ENCODE measurements around the gene ABTB2.

ABTB2 gene

DNA sequence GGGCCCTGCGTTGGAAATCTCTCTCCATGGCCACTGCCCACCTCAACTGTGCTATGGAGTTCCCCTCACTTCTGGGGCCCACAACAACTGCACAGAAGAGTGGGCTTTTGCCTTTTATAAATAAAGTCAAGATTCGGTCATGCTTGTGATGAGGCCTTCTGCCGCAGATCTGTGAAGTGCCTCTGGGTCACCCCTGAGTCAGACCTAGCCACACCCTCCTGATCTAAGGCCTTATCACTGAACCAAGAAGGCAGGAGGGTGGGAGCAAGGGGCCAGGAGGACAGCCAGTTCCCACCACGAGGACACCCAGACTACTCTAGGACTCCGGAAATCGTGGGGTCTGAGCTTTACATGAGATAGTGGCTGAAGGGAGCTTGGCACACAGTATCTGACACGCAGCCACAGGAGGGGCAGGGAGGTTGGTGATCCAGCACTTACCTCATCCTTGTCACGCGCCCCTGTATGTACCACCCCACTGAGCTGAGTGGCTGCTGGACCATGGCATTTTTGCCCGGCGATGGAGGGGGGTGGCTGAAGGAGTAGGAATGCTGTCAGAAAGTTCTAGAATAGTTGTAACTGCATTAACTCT is 115.7 kb downstream of the ABTB2 start:
- Histone ChIP-seq H3K9ac (ENCODE audit: low read length) (no peak overlapping the region), H3K9me3 (ENCODE audit: control insufficient read depth, low read length) (no peaks in the 10 kb centered on the region), H3K36me3 (ENCODE audit: control insufficient read depth, insufficient read depth, low read length, severe bottlenecking) (no peaks in the 10 kb centered on the region), H3K4me1 (ENCODE audit: control insufficient read depth, insufficient read depth, low read length) (peaks cover 20% of the 10 kb centered on the region), H3K4me3 (ENCODE audit: low read length) (no peak overlapping the region), H3K27me3 (replicated peaks; ENCODE audit: control insufficient read depth, insufficient read depth, low read length) (no peaks in the 10 kb centered on the region)
- no peak for DNase-seq (ENCODE audit: low read depth)

DNA sequence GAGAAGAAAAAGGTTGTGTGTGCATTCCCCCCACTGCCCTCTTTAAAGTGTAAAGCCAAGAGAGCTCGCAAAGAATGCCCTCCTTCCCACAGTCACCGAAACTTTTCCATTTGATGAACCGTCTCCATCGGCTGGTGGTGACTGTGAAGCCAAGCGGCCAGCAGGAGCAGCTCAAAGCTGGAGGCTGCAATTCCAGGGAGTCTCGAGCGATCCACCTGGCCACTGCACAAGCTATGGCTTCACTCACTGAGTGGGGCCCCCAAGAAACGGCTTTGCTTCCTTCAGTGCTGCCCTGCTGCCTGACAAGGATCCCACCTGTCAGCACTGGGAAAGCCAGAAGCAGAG is 117.7 kb downstream of the ABTB2 start:
- no peak overlapping the region for H3K4me3 ChIP-seq (ENCODE audit: low read length)
- DNase-seq (ENCODE audit: low read depth), result no peak
- no peaks in the 10 kb centered on the region for H3K27me3 ChIP-seq (replicated peaks; ENCODE audit: control insufficient read depth, insufficient read depth, low read length)
- peaks cover 20% of the 10 kb centered on the region for H3K4me1 ChIP-seq (ENCODE audit: control insufficient read depth, insufficient read depth, low read length)
- H3K9ac ChIP-seq (ENCODE audit: low read length), result no peak overlapping the region
- H3K36me3 ChIP-seq (ENCODE audit: control insufficient read depth, insufficient read depth, low read length, severe bottlenecking), result no peaks in the 10 kb centered on the region
- H3K9me3 ChIP-seq (ENCODE audit: control insufficient read depth, low read length), result no peaks in the 10 kb centered on the region

DNA sequence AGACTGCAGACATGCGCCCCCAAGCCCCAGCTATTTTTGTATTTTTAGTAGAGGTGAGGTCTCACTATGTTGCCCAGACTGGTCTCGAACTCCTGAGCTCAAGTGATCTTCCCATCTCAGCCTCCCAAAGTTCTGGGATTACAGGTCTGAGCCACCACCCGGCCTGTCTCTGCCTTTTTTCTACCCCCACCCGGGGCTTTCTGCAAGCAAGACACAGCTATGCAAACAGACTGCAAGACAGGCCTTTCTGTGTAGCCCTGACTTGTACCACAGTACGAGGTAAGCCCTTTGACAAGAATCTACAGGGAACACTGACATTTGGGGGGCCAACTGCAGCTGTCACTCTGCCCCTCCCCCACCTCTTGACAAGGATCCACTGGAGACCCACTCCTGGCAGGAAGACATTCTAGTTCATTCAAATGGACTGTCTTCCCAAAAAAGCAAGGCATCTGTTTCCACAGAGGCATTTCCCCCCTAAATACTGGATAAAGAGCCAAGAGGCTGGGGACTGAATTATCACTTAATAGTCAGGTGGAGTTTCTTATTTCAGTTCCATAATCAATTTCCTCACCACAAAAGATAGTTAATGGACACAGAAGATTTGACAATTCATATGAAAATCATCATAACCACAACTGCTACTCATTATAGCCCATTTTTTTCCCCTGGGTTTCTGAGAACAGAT is 118.2 kb downstream of the ABTB2 start:
- no peak for DNase-seq (ENCODE audit: low read depth)
- H3K4me1 ChIP-seq (ENCODE audit: control insufficient read depth, insufficient read depth, low read length), result peaks cover 20% of the 10 kb centered on the region
- no peak overlapping the region for H3K4me3 ChIP-seq (ENCODE audit: low read length)
- H3K9me3 ChIP-seq (ENCODE audit: control insufficient read depth, low read length), result no peaks in the 10 kb centered on the region
- no peak overlapping the region for H3K9ac ChIP-seq (ENCODE audit: low read length)
- H3K27me3 ChIP-seq (replicated peaks; ENCODE audit: control insufficient read depth, insufficient read depth, low read length), result no peaks in the 10 kb centered on the region
- no peaks in the 10 kb centered on the region for H3K36me3 ChIP-seq (ENCODE audit: control insufficient read depth, insufficient read depth, low read length, severe bottlenecking)

DNA sequence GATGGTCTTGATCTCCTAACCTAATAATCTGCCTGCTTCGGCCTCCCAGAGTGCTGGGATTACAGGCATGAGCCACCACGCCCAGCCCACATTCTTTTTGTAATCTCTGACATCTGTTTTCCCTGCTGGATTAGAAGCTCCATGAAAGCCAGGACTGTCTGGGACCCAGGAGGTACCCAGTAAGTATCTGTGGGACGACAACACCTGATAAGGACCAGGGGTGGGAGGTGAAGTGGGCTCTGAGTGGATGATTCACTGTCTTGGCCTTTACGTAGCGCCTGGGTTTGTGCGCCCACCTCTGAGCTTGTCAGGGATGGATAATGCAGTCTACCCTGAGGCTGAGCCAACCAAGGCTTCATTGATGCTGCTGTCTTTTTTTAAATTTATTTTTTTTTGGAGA is 118.8 kb downstream of the ABTB2 start:
- DNase-seq (ENCODE audit: low read depth), result no peak
- H3K36me3 ChIP-seq (ENCODE audit: control insufficient read depth, insufficient read depth, low read length, severe bottlenecking), result no peaks in the 10 kb centered on the region
- H3K9me3 ChIP-seq (ENCODE audit: control insufficient read depth, low read length), result no peaks in the 10 kb centered on the region
- H3K27me3 ChIP-seq (replicated peaks; ENCODE audit: control insufficient read depth, insufficient read depth, low read length), result no peaks in the 10 kb centered on the region
- peaks cover 18% of the 10 kb centered on the region for H3K4me1 ChIP-seq (ENCODE audit: control insufficient read depth, insufficient read depth, low read length)
- H3K9ac ChIP-seq (ENCODE audit: low read length), result no peak overlapping the region
- H3K4me3 ChIP-seq (ENCODE audit: low read length), result no peak overlapping the region

DNA sequence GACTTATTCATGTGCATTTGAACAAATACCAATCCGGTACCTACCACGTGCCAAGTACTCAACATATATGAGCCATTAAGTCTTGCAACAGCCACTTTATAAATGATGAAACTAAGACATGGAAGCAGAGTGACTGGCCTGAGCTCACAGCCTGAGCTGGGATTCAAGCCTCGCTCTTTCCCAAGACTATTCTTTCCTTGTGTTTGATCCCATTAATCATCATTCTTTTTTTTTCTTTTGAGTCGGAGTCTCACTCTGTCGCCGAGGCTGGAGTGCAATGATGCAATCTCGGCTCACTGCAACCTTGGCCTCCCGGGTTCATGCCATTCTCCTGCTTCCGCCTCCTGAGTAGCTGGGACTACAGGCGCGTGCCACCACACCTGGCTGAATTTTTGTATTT is 119.3 kb downstream of the ABTB2 start:
- no peaks in the 10 kb centered on the region for H3K36me3 ChIP-seq (ENCODE audit: control insufficient read depth, insufficient read depth, low read length, severe bottlenecking)
- H3K4me1 ChIP-seq (ENCODE audit: control insufficient read depth, insufficient read depth, low read length), result peaks cover 14% of the 10 kb centered on the region
- no peaks in the 10 kb centered on the region for H3K27me3 ChIP-seq (replicated peaks; ENCODE audit: control insufficient read depth, insufficient read depth, low read length)
- no peak overlapping the region for H3K9ac ChIP-seq (ENCODE audit: low read length)
- no peaks in the 10 kb centered on the region for H3K9me3 ChIP-seq (ENCODE audit: control insufficient read depth, low read length)
- H3K4me3 ChIP-seq (ENCODE audit: low read length), result no peak overlapping the region
- no peak for DNase-seq (ENCODE audit: low read depth)

DNA sequence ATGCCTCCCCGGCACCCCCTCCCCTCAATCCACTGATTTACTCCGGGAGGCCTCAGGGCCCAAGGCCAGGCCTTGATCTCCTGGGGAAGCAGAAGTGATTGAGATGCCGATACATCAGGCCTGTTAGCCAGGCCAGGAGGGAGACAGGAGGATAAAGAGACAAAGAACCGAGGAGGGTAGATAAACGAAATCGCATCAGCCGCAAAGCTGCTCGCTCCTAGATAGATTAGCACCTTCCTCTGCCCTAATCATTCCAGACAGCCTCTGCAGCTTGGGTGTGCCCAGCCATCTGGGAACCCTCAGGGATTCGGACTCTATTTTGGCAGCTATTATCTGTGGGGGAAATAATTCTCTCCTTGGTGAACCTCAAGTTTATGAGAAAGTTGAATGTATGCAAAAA is 121.2 kb downstream of the ABTB2 start:
- H3K4me1 ChIP-seq (ENCODE audit: control insufficient read depth, insufficient read depth, low read length), result peaks cover 4% of the 10 kb centered on the region
- no peaks in the 10 kb centered on the region for H3K36me3 ChIP-seq (ENCODE audit: control insufficient read depth, insufficient read depth, low read length, severe bottlenecking)
- no peaks in the 10 kb centered on the region for H3K27me3 ChIP-seq (replicated peaks; ENCODE audit: control insufficient read depth, insufficient read depth, low read length)
- no peak overlapping the region for H3K9ac ChIP-seq (ENCODE audit: low read length)
- no peak for DNase-seq (ENCODE audit: low read depth)
- no peak overlapping the region for H3K4me3 ChIP-seq (ENCODE audit: low read length)
- no peaks in the 10 kb centered on the region for H3K9me3 ChIP-seq (ENCODE audit: control insufficient read depth, low read length)

DNA sequence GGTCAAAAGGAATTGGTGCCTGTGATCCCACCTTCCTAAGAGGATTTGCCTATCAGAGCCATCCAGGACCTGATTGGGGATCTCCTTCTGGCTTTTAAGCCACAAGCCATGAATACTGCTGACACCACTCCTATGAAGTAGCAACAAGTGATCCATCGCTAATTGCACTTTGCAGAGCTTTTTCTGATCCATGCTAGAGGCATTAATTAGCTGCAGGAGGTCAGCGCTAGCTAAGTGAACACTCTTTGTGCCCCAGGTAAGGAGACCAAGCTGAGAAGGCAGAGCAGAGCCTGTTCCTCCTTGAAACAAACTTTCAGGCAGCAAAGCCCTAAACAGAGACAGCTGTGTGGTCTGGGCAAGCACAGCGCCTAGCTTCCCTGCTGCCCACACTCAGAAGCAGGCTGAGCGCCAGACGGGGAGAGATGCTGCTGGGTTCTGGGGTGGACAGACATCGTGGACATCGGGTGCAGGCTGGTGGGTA is 122.2 kb downstream of the ABTB2 start:
- Histone ChIP-seq H3K4me1 (ENCODE audit: control insufficient read depth, insufficient read depth, low read length) (peaks cover 4% of the 10 kb centered on the region), H3K9ac (ENCODE audit: low read length) (no peak overlapping the region), H3K9me3 (ENCODE audit: control insufficient read depth, low read length) (no peaks in the 10 kb centered on the region), H3K27me3 (replicated peaks; ENCODE audit: control insufficient read depth, insufficient read depth, low read length) (no peaks in the 10 kb centered on the region), H3K36me3 (ENCODE audit: control insufficient read depth, insufficient read depth, low read length, severe bottlenecking) (no peaks in the 10 kb centered on the region), H3K4me3 (ENCODE audit: low read length) (no peak overlapping the region)
- no peak for DNase-seq (ENCODE audit: low read depth)

DNA sequence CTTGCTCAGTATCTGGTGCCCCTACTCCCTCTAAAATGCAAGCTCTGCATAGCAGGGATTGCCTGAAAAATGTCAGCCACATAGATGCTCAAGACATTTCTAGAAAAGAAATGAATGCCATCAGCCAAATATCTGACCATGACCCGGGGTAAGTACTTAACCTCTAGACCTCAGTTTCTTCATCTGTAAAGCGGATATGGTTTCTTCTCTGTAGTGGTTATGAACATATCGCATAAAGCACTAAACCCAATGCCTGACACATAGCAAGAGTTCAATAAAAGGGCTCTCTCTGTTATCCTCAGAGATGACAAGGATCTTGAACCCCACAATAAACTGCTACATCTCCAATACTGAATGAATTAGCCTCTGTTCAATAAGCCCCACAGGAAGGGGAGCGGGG is 122.6 kb downstream of the ABTB2 start:
- H3K4me1 ChIP-seq (ENCODE audit: control insufficient read depth, insufficient read depth, low read length), result peaks cover 4% of the 10 kb centered on the region
- H3K4me3 ChIP-seq (ENCODE audit: low read length), result no peak overlapping the region
- no peaks in the 10 kb centered on the region for H3K36me3 ChIP-seq (ENCODE audit: control insufficient read depth, insufficient read depth, low read length, severe bottlenecking)
- DNase-seq (ENCODE audit: low read depth), result no peak
- H3K9me3 ChIP-seq (ENCODE audit: control insufficient read depth, low read length), result no peaks in the 10 kb centered on the region
- H3K9ac ChIP-seq (ENCODE audit: low read length), result no peak overlapping the region
- H3K27me3 ChIP-seq (replicated peaks; ENCODE audit: control insufficient read depth, insufficient read depth, low read length), result no peaks in the 10 kb centered on the region

DNA sequence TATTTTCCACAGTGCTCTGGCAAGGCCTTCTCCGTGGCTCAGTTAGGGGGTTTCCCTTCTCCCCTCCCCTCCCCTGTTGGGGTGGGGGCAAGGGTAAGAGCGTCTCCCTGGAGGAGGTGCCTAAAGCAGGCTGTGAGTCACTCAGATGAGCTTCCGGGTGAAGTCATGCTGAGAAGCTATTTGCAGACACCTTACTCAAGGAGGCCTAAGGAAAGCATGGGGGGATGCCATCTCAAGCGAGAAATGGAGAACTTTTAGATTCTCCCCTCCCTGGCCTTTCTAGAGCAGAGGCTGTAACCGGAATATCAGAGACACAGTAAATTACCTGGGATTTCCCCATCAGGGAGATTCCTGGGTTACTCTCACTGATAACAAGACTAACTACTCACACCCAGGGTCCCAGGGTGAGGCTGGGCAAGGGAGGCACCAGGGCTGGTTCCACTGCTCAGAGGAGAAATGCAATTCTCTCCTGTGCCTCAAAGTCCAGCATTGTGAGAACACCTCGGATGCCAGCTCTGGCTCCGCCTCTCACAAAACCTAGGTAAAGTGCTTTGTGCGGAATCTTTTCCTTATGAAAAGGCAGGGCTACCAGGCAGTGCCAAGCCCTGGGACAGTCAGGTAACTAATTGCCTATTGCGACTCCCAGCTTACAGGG is 123.6 kb downstream of the ABTB2 start:
- DNase-seq (ENCODE audit: low read depth), result peak; percentile 29
- H3K36me3 ChIP-seq (ENCODE audit: control insufficient read depth, insufficient read depth, low read length, severe bottlenecking), result no peaks in the 10 kb centered on the region
- H3K27me3 ChIP-seq (replicated peaks; ENCODE audit: control insufficient read depth, insufficient read depth, low read length), result no peaks in the 10 kb centered on the region
- no peak overlapping the region for H3K4me3 ChIP-seq (ENCODE audit: low read length)
- no peak overlapping the region for H3K9ac ChIP-seq (ENCODE audit: low read length)
- H3K9me3 ChIP-seq (ENCODE audit: control insufficient read depth, low read length), result no peaks in the 10 kb centered on the region
- H3K4me1 ChIP-seq (ENCODE audit: control insufficient read depth, insufficient read depth, low read length), result peaks cover 4% of the 10 kb centered on the region

DNA sequence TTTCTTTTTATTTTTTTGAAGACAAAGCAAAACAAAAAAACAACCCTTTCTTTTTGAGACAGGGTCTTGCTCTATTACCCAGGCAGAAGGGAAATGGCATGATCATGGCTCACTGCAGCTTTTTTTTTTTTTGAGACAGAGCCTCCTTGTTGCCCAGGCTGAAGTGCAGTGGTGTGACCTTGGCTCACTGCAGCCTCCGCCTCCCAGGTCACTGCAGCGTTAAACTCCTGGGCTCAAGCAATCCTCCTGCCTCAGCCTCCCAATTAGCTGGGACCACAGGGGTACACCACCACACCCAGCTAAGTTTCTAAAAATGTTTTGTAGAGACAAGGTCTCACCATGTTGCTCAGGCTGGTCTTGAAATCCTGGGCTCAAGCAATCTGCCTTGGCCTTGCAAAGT is 124.6 kb downstream of the ABTB2 start:
- Histone ChIP-seq H3K4me3 (ENCODE audit: low read length) (no peak overlapping the region), H3K27me3 (replicated peaks; ENCODE audit: control insufficient read depth, insufficient read depth, low read length) (no peaks in the 10 kb centered on the region), H3K9ac (ENCODE audit: low read length) (no peak overlapping the region), H3K36me3 (ENCODE audit: control insufficient read depth, insufficient read depth, low read length, severe bottlenecking) (no peaks in the 10 kb centered on the region), H3K4me1 (ENCODE audit: control insufficient read depth, insufficient read depth, low read length) (peaks cover 4% of the 10 kb centered on the region), H3K9me3 (ENCODE audit: control insufficient read depth, low read length) (no peaks in the 10 kb centered on the region)
- no peak for DNase-seq (ENCODE audit: low read depth)

DNA sequence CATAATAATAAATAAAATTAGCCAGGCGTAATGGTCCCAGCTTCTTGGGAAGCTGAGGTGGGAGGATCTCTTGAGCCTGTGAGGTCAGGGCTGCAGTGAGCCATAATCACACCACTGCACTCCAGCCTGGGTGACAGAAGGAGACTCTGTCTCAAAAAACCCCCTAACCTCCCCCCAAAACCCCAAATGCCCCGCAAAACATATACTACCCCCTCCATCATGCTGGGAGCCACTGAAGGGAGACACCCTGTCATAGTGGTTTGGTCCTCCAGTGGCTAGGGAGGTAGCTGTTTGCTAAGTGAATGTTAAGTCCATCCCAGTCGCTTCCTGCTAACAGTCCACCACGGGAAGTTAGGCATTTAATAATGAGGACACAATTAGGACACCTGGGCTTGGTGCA is 125.0 kb downstream of the ABTB2 start:
- DNase-seq (ENCODE audit: low read depth), result no peak
- Histone ChIP-seq H3K9me3 (ENCODE audit: control insufficient read depth, low read length) (no peaks in the 10 kb centered on the region), H3K4me3 (ENCODE audit: low read length) (no peak overlapping the region), H3K27me3 (replicated peaks; ENCODE audit: control insufficient read depth, insufficient read depth, low read length) (no peaks in the 10 kb centered on the region), H3K36me3 (ENCODE audit: control insufficient read depth, insufficient read depth, low read length, severe bottlenecking) (no peaks in the 10 kb centered on the region), H3K4me1 (ENCODE audit: control insufficient read depth, insufficient read depth, low read length) (peaks cover 4% of the 10 kb centered on the region), H3K9ac (ENCODE audit: low read length) (no peak overlapping the region)

Measured in adipocyte (in vitro differentiated cells).